Measurements from ENCODE around the gene STAT3. TPM values are rescaled to one million over a fixed set of nuclear protein-coding genes. Genes with fewer than 3 reads are reported as not detected.
A peak's percentile ranks its signal among the peaks of the same experiment; 100 is the strongest.

STAT3 gene
- total and polyA plus RNA-seq, 9 of the 15 experiments (the other 6 are each of a cell fraction or from before 2014, with no cell fraction given): 90.0 to 179 (median 114) TPM

DNA sequence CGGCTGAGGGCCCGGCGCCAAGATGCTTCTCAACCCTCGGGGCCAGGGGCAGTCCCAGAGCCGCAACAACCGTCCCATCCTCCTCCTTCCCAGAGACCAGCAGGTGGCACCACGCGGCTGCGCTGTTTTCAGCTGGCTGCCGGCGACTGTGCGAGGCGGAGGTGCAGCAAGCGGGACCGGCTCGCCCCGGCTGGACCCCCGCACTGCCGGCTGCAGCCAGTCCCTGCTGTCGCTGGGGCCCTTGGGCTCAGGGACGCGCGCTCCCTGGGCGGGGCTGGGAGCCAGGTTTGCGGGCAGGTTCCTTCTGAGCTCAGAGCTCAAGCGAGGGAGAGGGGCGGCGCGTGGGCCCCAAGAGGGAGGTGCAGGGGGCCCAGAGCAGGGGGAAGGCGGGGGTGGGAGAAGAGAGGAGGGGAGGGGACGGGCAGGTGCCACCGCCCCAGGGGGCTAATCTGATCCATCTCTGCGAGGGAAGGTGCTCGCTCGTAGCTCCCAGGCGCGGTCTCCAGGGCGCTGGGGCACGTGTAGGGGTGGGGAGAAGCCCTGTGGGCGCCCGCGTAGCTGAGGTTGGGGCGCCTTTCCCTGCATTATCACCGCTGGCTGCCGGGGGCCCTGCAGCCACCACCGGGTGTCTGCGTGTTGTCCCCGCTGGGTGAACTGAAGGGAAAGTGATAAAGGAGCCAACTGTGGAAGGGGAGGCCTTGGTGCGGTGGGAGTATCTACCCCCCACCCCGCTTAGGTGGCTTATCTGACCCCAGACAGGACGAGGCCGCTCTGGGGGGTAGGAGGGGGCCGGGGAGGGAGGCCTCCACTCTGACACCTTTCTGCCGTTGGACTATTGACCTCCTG lies 75.7 kb downstream of the STAT3 start (continued):
- TF ChIP-seq CAMTA2 (CRISPR knock-in tag; conservative IDR thresholded peaks at IDR 0.05): peak; percentile 84; the same call in 1 of the 2 replicates
- TF ChIP-seq SETDB1 (IDR thresholded peaks at IDR 0.05; ENCODE audit: low read length): no peak
- TF ChIP-seq SNRNP70 (optimal IDR thresholded peaks at IDR 0.05; ENCODE audit: low read depth, low read length): no peak
- peak; percentile 84; the same call in 1 of the 2 replicates for TF ChIP-seq ESRRB (CRISPR knock-in tag; IDR thresholded peaks at IDR 0.05; ENCODE audit: borderline replicate concordance)
- TF ChIP-seq ZNF785 (CRISPR knock-in tag; IDR thresholded peaks at IDR 0.05): no peak
- TF ChIP-seq ZNF239 (CRISPR knock-in tag; IDR thresholded peaks at IDR 0.05): peak; percentile 58
- peak; percentile 87 for TF ChIP-seq TCF3 (CRISPR knock-in tag; IDR thresholded peaks at IDR 0.05)
- TF ChIP-seq SMARCB1 (IDR thresholded peaks at IDR 0.05; ENCODE audit: insufficient read length, low read depth): no peak
- TF ChIP-seq, protein P1, sequence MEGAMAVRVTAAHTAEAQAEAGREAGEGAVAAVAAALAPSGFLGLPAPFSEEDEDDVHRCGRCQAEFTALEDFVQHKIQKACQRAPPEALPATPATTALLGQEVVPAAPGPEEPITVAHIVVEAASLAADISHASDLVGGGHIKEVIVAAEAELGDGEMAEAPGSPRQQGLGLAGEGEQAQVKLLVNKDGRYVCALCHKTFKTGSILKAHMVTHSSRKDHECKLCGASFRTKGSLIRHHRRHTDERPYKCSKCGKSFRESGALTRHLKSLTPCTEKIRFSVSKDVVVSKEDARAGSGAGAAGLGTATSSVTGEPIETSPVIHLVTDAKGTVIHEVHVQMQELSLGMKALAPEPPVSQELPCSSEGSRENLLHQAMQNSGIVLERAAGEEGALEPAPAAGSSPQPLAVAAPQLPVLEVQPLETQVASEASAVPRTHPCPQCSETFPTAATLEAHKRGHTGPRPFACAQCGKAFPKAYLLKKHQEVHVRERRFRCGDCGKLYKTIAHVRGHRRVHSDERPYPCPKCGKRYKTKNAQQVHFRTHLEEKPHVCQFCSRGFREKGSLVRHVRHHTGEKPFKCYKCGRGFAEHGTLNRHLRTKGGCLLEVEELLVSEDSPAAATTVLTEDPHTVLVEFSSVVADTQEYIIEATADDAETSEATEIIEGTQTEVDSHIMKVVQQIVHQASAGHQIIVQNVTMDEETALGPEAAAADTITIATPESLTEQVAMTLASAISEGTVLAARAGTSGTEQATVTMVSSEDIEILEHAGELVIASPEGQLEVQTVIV (CRISPR knock-in tag; IDR thresholded peaks at IDR 0.05; ENCODE audit: borderline replicate concordance): no peak
- 0 out of 2 replicates have a peak, but pooled peaks have one; percentile 31 for TF ChIP-seq PHTF2 (CRISPR knock-in tag; IDR thresholded peaks at IDR 0.05)
- peak in 1 of 2 experiments; percentile 16; a peak in 1 of 4 replicates for TF ChIP-seq SIN3A (IDR thresholded peaks at IDR 0.05; ENCODE audit: borderline replicate concordance in 2 of 2, control insufficient read depth in 1 of 2, low read depth in 2 of 2, low read length in 2 of 2)
- no peak for TF ChIP-seq RFX1 (IDR thresholded peaks at IDR 0.05)
- TF ChIP-seq, protein P2, sequence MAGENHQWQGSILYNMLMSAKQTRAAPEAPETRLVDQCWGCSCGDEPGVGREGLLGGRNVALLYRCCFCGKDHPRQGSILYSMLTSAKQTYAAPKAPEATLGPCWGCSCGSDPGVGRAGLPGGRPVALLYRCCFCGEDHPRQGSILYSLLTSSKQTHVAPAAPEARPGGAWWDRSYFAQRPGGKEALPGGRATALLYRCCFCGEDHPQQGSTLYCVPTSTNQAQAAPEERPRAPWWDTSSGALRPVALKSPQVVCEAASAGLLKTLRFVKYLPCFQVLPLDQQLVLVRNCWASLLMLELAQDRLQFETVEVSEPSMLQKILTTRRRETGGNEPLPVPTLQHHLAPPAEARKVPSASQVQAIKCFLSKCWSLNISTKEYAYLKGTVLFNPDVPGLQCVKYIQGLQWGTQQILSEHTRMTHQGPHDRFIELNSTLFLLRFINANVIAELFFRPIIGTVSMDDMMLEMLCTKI (IDR thresholded peaks at IDR 0.05; ENCODE audit: partially characterized antibody): no peak
- TF ChIP-seq, protein P3, sequence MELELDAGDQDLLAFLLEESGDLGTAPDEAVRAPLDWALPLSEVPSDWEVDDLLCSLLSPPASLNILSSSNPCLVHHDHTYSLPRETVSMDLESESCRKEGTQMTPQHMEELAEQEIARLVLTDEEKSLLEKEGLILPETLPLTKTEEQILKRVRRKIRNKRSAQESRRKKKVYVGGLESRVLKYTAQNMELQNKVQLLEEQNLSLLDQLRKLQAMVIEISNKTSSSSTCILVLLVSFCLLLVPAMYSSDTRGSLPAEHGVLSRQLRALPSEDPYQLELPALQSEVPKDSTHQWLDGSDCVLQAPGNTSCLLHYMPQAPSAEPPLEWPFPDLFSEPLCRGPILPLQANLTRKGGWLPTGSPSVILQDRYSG (tag; conservative IDR thresholded peaks at IDR 0.05; ENCODE audit: low read depth): no peak; the same call in 1 of the 2 replicates
- peak; percentile 64 for TF ChIP-seq KDM5B (IDR thresholded peaks at IDR 0.05; ENCODE audit: insufficient replicate concordance, low read depth, low read length)
- peak; percentile 81 for TF ChIP-seq TBP (optimal IDR thresholded peaks at IDR 0.05; ENCODE audit: low read depth, low read length)
- TF ChIP-seq SLC30A9 (CRISPR knock-in tag; IDR thresholded peaks at IDR 0.05): no peak
- TF ChIP-seq ZNF174 (CRISPR knock-in tag; IDR thresholded peaks at IDR 0.05): no peak
- no peak for TF ChIP-seq NFXL1 (CRISPR knock-in tag; IDR thresholded peaks at IDR 0.05)
- TF ChIP-seq, protein P4, sequence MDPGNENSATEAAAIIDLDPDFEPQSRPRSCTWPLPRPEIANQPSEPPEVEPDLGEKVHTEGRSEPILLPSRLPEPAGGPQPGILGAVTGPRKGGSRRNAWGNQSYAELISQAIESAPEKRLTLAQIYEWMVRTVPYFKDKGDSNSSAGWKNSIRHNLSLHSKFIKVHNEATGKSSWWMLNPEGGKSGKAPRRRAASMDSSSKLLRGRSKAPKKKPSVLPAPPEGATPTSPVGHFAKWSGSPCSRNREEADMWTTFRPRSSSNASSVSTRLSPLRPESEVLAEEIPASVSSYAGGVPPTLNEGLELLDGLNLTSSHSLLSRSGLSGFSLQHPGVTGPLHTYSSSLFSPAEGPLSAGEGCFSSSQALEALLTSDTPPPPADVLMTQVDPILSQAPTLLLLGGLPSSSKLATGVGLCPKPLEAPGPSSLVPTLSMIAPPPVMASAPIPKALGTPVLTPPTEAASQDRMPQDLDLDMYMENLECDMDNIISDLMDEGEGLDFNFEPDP (CRISPR knock-in tag; IDR thresholded peaks at IDR 0.05): 0 out of 2 replicates have a peak, but pooled peaks have one; percentile 16
